Cardiac muscle cell (in vitro differentiated cells and primary cell): ENCODE data around the gene TSEN2. TPM values are rescaled to one million over a fixed set of nuclear protein-coding genes. Genes with fewer than 3 reads are reported as not detected.

ENCODE experiments used
- DNase-seq, 2 donors: peaks; one replicate each; pipeline versions ENCODE4 v3.0.0 to v3.0.0-alpha.2; 2010 to 2017; ENCODE audit warnings: low read depth in 1 of 2, low spot score in 1 of 2
- H3K27ac ChIP-seq: fragments of 200-600 bp; sonication (generic); 2 replicates; pipeline ENCODE4 v1.5.1; 2016
- H3K27me3 ChIP-seq: fragments of 200-600 bp; sonication (generic); 2 replicates; pipeline ENCODE4 v1.6.0; 2016; ENCODE audit warnings: control low read depth
- H3K36me3 ChIP-seq: fragments of 200-600 bp; sonication (generic); 2 replicates; pipeline ENCODE4 v1.5.1; 2016; ENCODE audit warnings: control low read depth
- H3K4me1 ChIP-seq: fragments of 200-600 bp; sonication (generic); 2 replicates; pipeline ENCODE4 v1.8.1; 2017; ENCODE audit warnings: low read depth, mild to moderate bottlenecking, mixed run types
- H3K4me3 ChIP-seq: fragments of 200-600 bp; sonication (generic); 2 replicates; pipeline ENCODE4 v1.5.1; 2016; ENCODE audit warnings: mild to moderate bottlenecking
- H3K9me3 ChIP-seq: fragments of 200-600 bp; sonication (generic); 2 replicates; pipeline ENCODE4 v1.5.1; 2017; ENCODE audit warnings: low read depth, mild to moderate bottlenecking, control low read depth
- CTCF ChIP-seq: IDR thresholded peaks from 2 replicates; pipeline ENCODE4 v1.5.1; 2012; ENCODE audit warnings: low read depth, mild to moderate bottlenecking, low read length
- polyA plus RNA-seq: library from polyadenylated mRNA; unstranded; fragments of >200 nt; fragmentation: Nextera tagmentation; extraction: Ambion mirVana; gene quantifications from 2 replicates; pipeline ENCODE4 v1.2.1, GENCODE V29; 2016
- total RNA-seq: library from RNA; depleted of rRNA; stranded (reverse); fragments of >200 nt; gene quantifications from 2 replicates; pipeline ENCODE4 v1.2.3, GENCODE V29; 2016

The TSEN2 gene
- total and polyA plus RNA-seq, 2 experiments from 2014 or later = 24.4 to 25.7 TPM

DNA sequence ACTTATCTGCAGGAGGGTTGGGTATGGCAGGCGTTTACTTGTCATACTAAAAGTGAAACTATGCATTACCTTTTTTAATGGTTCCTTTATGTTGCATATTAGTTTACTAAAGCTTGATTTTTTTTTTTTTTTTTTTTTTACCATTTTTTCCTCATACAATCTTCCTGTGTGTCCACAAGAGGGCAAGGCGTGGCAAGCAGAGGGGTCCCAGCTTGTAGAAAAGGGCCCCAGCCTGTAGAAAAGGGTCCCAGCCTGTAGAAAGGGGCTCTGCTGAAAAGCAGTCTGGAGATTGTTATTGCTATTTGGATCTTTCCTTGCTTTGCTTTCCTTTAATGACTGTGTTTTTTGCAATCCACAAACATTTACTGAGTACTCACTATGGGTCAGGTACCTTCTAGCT is 94.5 kb downstream of the TSEN2 start:
- Histone ChIP-seq H3K4me1 (no peaks in the 10 kb centered on the region), H3K9me3 (no peaks in the 10 kb centered on the region), H3K27me3 (no peaks in the 10 kb centered on the region), H3K4me3 (no peak overlapping the region), H3K36me3 (peaks cover 59% of the 10 kb centered on the region), H3K27ac (no peak overlapping the region)
- peak; percentile 16 for TF ChIP-seq CTCF
- DNase-seq = no peak

GRCh38 chr3:12579456-12579855 is 95.2 kb downstream of the TSEN2 start:
- Histone ChIP-seq H3K4me1 (no peaks in the 10 kb centered on the region), H3K27me3 (no peaks in the 10 kb centered on the region), H3K27ac (no peak overlapping the region), H3K4me3 (no peak overlapping the region), H3K9me3 (no peaks in the 10 kb centered on the region), H3K36me3 (peaks cover 63% of the 10 kb centered on the region)
- no peak for DNase-seq
- no peak for TF ChIP-seq CTCF

- H3K36me3 ChIP-seq = peaks cover 60% of the 10 kb centered on the region
- H3K27me3 ChIP-seq = no peaks in the 10 kb centered on the region
- no peak overlapping the region for H3K27ac ChIP-seq
- no peak for TF ChIP-seq CTCF
- no peaks in the 10 kb centered on the region for H3K4me1 ChIP-seq
- no peaks in the 10 kb centered on the region for H3K9me3 ChIP-seq
- no peak overlapping the region for H3K4me3 ChIP-seq
- DNase-seq = peak in 1 of 2 donors; percentile 46
Observed at GRCh38 chr3:12579905-12580304, 95.6 kb downstream of the TSEN2 start.

DNA sequence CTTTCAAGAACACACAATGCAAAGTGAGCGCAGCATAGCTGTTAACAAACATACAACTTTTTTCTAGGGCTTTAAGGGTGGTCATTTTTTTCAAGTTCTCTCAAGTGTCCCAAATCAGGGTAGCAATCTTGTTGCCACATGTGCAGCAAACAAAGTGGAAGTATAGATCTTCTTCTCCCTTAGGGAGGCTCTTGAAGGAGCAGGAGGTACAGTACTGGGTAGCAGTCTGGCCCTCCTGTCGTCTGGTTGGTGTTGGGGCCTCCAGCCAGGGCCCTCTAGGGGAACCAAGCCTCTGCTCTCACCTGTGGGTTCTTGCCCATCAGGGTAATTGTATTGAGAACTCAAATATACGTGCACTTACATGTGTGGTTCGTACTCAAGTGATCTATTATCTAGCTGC is 98.5 kb downstream of the TSEN2 start:
- DNase-seq = no peak
- Histone ChIP-seq H3K27ac (peak overlapping the region; percentile 70), H3K27me3 (no peaks in the 10 kb centered on the region), H3K4me3 (no peak overlapping the region), H3K9me3 (no peaks in the 10 kb centered on the region), H3K36me3 (peaks cover 59% of the 10 kb centered on the region), H3K4me1 (peaks cover 9% of the 10 kb centered on the region)
- TF ChIP-seq CTCF = no peak

Other genes starting within 250 kb of the TSEN2 start
- 0.32 and 0.45 TPM in 2 replicates for gene PPARG, start 195.4 kb upstream of the TSEN2 start, total RNA-seq
- 1.2 TPM in 1 of 2 replicates, not detected in the other for gene PPARG, start 195.4 kb upstream of the TSEN2 start, polyA plus RNA-seq
- gene MKRN2OS, start 61.0 kb downstream of the TSEN2 start, total RNA-seq = not detected in 2 replicates
- 0.31 TPM in 1 of 2 replicates, not detected in the other for gene MKRN2OS, start 61.0 kb downstream of the TSEN2 start, polyA plus RNA-seq
- 49.9 and 51.5 TPM in 2 replicates for gene MKRN2, start 72.6 kb downstream of the TSEN2 start, total RNA-seq
- 44.7 and 52.4 TPM in 2 replicates for gene MKRN2, start 72.6 kb downstream of the TSEN2 start, polyA plus RNA-seq
- gene RAF1, start 179.6 kb downstream of the TSEN2 start, total RNA-seq = 104 and 153 TPM in 2 replicates
- gene RAF1, start 179.6 kb downstream of the TSEN2 start, polyA plus RNA-seq = 82.8 and 97.0 TPM in 2 replicates